Stimulated activated CD8-positive, alpha-beta memory T cell treated with anti-CD3 and anti-CD28 coated beads, Interleukin-2, amount 100 ng/mL, for 1 hour (primary cell): ENCODE data around the gene KHDRBS1.
"Not testable (repeated sequence)": the region's sequence is repeated elsewhere in the genome, so short reads cannot be mapped to it uniquely, and the experiment has no call there.

ENCODE experiments used
- DNase-seq, 2 donors: peaks; one replicate each; pipeline ENCODE4 v3.0.0-alpha.2; 2020; ENCODE audit warnings: low read depth in 2 of 2

The KHDRBS1 gene

GRCh38 chr1:32013386-32014198 is at the start of gene KHDRBS1:
KHDRBS1 (plus strand) TSS chr1:32013868; CDS start chr1:32013996, 128 bp downstream.
- peak; percentile 96 to 97 for DNase-seq

GRCh38 chr1:31970873-31971272 is 42.8 kb upstream of the KHDRBS1 start:
- no peak for DNase-seq

GRCh38 chr1:31976401-31976800 is 37.3 kb upstream of the KHDRBS1 start:
- DNase-seq, result no peak

GRCh38 chr1:31977385-31978131 is 36.1 kb upstream of the KHDRBS1 start:
- no peak for DNase-seq

- DNase-seq, result no peak
These were observed 34.7 kb upstream of the KHDRBS1 start for GRCh38 chr1:31978843-31979400.

GRCh38 chr1:31980835-31981455 is 32.7 kb upstream of the KHDRBS1 start:
- no peak for DNase-seq

GRCh38 chr1:31981456-31981839 is 32.2 kb upstream of the KHDRBS1 start:
- no peak for DNase-seq

GRCh38 chr1:31981972-31982371 is 31.7 kb upstream of the KHDRBS1 start:
- DNase-seq, result peak in 1 of 2 donors; percentile 2

GRCh38 chr1:31984419-31985347 is 29.0 kb upstream of the KHDRBS1 start:
- peak; percentile 16 to 27 for DNase-seq

GRCh38 chr1:31985430-31985829 is 28.2 kb upstream of the KHDRBS1 start:
- DNase-seq, result no peak

GRCh38 chr1:31987135-31987619 is 26.5 kb upstream of the KHDRBS1 start:
- DNase-seq, result no peak

- DNase-seq, result no peak
These were observed 23.7 kb upstream of the KHDRBS1 start for GRCh38 chr1:31989964-31990363.

GRCh38 chr1:31991182-31991581 is 22.5 kb upstream of the KHDRBS1 start:
- no peak for DNase-seq

GRCh38 chr1:31995263-31995662 is 18.4 kb upstream of the KHDRBS1 start:
- DNase-seq, result no peak

- DNase-seq, result not testable (repeated sequence)
These were observed 17.5 kb upstream of the KHDRBS1 start for GRCh38 chr1:31996121-31996520.

- DNase-seq, result no peak
These were observed 11.8 kb upstream of the KHDRBS1 start for GRCh38 chr1:32001863-32002262.

GRCh38 chr1:32002285-32002684 is 11.4 kb upstream of the KHDRBS1 start:
- not testable (repeated sequence) for DNase-seq

GRCh38 chr1:32005522-32005921 is 8.1 kb upstream of the KHDRBS1 start:
- no peak for DNase-seq

GRCh38 chr1:32007591-32007940 is 6.1 kb upstream of the KHDRBS1 start:
- no peak for DNase-seq

- no peak for DNase-seq
These were observed 3.4 kb upstream of the KHDRBS1 start for GRCh38 chr1:32010246-32010645.
